HT1080 (cell line): ENCODE results near the gene DTNA. TPM values are rescaled to one million over a fixed set of nuclear protein-coding genes. Genes with fewer than 3 reads are reported as not detected.
A peak's percentile ranks its signal among the peaks of the same experiment; 100 is the strongest.

Experiments
- DNase-seq: peaks from one replicate; pipeline ENCODE4 v3.0.0-alpha.2; 2015; ENCODE audit warnings: low read depth
- total RNA-seq: library from RNA; depleted of rRNA; stranded (reverse); fragments of >200 nt; shearing (Covaris generic); gene quantifications from 2 replicates; pipeline ENCODE4 v1.2.3, GENCODE V29; 2014

Gene DTNA
- total RNA-seq, 1 experiment from 2014 or later = 15.8 TPM

DNA sequence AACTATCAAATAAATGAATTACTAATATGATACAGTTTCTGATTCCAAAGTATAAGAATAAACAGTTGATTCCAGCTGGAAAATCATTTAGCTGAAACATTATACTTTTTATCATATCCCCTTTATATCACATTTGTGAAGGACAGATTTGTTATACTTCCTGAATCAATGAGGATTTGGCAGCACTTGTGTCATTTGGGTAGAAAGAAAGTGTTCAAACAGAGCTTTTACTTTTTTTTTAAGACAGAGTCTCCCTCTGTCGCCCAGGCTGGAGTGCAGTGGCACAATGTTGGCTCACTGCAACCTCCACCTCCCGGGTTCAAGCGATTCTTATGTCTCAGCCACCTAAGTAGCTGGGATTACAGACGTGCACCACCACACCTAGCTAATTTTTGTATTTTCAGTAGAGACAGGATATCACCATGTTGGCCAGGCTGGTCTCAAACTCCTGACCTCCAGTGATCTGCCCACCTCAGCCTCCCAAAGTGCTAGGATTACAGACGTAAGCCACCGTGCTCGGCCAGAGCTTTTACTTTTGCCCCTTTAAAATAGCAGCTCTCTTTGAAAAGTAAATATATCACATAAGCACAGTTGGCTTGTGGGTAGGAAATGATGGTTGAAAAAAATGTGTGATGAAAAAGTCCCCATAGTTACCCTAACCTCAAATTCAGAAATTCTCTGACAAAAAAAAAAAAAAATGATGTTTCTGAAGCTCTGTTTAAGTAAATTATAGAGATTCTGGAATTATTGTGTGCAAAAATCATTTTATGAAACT lies 95.2 kb downstream of the DTNA start:
- DNase-seq = no peak

DNA sequence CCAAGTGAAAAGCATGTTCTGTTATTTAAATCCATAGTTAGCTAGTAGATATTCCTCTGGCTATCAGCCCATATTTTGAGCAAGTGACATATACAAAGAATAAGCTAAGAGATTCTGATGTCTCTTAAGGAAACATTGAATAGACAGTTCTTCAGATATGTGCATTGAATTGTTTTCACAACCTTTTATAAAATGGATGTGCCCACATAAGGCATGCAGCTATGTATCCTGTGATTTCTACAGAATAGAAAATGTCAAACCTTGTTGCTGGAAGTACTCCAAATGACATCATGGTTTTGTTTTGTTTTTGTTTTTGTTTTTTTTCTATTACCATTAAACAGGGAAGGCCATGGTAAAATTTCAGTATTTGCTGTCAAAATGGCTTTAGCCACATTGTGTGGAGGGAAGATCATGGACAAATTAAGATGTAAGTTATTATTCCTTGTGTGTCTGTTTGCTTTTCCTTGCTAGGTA lies 95.8 kb downstream of the DTNA start:
- DNase-seq = no peak

DNA sequence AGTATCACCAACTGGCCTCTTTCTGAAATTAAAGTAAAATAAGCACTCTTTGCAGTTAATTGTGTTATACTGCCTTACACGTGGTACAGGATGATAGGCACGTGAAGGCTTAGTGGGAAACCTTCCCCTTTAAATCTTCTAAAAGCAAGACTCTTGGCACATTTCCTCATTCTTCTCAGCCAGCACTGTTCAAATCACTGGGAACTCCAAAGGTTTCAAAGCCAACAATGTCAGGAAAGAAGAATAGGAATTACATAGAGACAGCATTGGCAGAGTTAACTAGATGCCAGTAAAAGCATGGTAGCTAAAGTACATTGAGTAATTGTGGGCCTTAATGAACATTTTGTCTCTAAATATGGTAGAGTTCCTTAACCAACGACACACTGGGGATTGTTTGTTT lies 96.4 kb downstream of the DTNA start:
- DNase-seq = no peak

DNA sequence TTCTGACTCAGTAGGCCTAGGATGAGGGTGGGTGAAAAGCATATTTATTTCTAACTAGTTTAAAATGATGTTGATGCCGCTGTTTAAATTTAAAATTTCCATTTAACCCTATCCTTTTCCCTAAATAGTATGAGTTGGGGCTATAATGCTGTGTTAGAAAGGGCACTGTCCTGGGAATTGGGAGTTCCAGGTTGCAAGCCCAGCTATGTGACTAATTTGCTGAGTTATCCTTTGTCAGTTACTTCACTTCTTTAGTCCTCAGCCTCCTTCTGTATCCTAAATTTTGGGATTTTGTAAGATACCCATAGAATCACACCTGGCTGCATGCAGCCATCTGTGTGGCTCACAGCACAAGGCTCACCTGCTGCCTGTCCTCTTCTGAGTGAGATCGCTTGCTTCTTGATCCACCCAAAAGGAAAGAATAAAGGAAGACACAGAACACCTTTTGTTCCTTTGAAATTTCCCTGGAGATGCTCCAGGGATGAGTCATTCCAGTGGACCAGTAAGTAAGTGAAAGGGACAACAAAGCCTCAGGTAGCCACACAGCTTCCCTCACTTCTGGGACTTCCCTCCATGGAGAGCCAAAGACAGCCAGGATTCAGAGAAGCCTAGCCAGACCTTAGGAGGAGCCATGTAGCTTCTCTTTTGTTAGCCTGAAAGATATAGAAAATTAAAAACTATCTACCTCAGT lies 97.2 kb downstream of the DTNA start:
- peak; percentile 63 for DNase-seq

DNA sequence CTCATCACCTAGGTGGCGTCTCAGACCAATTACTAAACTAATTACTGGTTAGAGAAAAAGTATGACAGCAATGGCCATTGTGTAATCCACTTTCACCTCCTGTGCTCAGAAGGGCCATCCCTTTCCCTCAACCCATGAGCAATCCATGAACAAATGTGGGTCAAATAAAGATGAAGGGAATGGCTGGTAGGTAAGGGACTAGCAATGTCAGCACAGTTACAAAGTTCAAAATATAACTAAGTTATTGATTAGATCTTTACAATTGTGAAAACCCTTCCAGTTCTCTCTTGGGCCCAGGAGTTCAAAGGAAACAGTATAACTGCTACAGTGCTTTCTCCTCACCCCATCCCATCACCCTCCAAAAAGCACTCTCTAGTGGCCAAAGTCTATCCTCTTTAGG lies 98.3 kb downstream of the DTNA start:
- no peak for DNase-seq

DNA sequence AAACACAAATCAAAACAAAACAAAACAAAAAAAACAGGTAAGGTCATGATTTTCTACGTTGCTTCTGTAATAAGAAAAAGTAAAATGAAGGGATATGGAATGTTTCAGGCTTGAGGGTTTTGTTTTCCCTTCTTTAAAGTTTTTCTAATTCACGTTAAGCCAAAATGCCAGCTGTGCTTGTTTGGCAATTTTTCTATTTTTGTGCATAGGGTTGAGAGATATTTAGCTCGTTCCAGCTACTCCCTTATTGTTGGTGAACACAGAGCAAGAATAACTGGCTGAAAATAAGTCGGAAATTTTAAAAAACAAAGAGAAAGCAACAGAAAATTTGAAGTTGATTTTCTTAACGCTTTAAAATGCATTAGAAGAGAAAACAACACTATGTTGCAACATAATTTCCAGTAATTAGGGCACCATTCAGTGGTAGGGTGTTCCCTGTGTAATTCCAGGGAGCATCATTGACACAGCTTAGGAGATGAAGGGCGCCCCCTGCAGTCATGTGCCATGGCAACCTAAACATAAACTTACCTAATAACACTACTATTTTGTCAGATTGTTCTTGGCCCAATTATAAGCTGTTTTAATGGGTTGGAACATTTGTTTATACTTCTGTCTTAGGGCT lies 99.5 kb downstream of the DTNA start:
- DNase-seq = peak; percentile 34

DNA sequence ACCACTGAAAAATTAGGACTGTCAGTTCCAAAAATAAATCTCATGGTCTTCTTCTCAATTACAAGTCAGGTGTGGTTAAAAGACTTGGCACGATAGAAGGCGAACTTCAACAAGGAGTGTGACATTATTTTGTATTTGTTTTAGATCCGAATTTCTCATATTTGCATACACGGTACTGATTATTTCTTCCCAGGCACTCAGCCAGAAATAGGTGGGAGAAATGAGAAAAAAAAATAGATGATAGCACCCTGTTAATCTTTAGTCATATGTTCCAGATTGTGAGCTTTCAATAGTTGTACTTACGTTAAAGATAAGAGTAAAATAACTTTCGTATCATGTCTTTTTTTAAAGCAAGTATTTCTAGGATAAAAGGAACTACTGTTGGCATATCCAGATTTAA lies 106.1 kb downstream of the DTNA start:
- no peak for DNase-seq

DNA sequence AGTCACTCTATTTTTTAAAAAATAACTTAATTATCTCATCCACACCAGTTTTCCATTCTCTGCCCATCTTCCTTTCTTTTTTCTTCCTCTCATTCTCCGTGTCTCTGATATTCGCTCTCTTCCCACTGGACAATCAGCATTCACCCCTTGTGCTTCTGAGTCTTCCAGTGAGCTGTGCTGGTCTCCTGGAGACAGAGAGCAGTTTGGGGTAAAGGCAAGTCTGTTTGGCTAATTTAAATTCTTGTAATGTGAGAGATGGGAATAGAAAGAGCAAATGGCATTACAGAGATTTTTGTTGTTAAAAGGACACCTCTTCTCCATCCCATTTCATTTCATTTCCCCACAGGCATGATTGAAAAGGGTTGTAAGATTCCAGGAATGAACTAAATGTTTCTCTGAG lies 107.5 kb downstream of the DTNA start:
- DNase-seq = no peak

DNA sequence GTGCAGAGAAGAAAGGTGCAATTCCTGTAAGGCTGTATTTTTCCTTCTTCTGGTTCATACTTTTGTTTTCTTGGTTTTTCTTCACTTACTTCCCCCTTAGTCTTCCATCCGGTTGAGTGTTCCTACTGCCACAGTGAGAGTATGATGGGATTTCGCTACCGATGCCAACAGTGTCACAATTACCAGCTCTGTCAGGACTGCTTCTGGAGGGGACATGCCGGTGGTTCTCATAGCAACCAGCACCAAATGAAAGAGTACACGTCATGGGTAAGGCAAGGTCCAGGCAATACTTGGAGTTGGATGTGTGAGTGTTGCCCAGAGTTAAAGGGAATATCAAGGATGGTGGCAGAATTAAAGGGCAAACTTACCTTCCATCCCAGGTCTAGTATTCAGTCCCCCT lies 108.0 kb downstream of the DTNA start:
- no peak for DNase-seq

DNA sequence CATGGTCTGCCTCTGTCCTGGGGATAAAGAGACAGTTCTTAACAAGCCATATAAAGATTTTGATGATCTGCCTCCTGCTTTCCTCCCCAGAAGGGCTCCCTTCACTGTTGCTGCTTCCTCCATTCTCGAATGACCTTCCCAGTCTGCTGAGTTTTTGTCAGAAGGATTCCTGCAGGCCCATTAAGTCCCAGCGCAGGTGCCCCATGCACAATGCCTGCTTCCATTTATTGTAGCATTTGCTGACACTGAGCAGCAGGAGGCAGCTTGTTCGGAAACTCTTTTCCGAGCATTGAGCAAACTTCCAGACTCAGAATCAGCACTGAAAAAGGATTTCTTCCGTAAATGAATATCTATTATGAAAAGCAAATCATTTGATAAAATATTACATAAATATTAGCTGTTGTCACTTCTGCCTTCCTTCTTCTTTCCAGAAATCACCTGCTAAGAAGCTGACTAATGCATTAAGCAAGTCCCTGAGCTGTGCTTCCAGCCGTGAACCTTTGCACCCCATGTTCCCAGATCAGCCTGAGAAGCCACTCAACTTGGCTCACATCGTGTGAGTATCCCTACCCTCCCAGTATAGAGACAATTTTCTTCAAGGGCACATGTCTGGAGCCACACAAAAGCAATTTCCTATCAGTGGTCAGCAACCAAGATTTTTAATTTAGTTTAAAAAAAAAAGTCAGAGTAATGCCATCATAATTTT lies 110.4 kb downstream of the DTNA start:
- DNase-seq = no peak

DNA sequence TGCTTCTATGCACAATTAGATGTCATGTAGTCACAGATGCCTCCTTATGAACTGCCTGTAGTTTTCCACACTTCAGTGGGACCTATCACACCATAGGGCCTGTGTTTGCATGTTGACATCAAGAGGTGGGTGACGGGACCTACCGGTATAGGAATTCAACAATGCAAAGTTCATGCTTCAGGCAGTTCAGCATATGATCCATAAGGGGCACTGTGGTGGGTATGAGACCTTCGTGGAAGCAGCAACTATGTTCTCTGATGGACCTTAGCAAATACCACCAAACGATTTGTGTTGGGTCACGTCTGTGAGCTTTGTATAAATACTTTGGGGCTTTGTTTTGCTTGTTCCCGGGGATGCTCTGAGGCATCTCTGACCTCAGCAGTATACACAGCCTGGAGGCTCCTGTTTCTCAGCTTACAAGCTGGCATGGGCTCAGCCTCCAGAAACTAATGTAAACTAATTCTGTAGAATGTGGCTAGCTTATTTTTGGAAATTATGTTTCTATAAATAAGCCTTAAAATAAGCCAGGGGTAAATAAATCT lies 111.6 kb downstream of the DTNA start:
- no peak for DNase-seq

DNA sequence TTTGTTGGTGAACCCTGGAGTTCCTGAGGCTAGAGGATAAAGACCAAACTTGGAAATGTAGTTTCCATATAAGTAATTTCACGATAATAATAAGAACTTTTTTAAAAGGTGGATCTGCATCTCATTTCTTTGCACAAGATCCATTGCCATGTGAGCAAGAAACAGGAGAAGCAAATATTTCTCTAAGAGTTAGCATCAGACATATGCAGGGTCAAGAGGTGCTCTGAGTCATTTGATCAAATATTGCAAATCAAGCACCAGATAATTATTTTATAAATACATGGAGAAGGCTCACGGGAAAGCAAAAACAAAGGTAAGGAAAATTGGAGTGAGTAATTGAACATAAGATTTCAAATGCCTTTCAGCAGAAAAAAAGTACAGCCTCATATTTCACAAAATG lies 118.0 kb downstream of the DTNA start:
- DNase-seq = no peak

DNA sequence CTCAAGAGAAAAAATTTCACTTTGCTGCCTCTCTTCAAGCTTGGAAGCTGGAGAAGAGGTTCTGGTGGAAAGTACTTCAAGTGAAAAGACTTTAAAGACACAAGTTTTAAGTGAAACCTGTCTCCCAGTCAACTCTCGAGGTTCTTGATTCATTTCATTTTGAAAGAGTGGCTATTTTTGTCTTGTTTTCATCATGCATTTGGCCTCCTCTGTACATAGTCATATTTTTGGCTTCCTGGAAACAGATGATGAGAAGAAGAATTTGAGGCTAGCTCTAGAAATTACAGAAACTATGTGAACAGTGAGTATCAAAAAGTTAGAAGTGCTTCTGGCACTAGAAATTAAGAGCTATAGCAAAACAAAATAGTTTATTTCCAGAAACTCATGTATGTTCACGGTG lies 124.8 kb downstream of the DTNA start:
- no peak for DNase-seq

DNA sequence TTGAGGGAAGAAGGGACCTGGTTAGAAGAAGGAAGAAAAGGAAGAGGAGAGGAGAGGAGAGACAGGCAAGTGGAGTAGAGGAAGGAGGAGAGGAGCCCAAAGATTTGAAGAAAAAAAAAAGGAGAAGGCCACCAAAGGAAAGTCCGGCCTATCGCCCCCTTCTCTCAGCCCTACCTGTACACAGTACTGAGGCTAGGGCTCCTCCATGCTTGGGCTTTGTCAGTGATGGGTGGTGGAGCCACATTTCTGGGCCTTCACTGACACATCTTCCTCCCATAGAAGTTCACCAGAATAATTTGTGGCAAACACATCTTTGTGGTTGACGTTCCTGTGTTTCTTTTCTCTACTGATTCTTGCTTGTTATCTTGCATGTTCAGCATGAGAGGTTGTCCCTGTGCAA lies 125.4 kb downstream of the DTNA start:
- no peak for DNase-seq

DNA sequence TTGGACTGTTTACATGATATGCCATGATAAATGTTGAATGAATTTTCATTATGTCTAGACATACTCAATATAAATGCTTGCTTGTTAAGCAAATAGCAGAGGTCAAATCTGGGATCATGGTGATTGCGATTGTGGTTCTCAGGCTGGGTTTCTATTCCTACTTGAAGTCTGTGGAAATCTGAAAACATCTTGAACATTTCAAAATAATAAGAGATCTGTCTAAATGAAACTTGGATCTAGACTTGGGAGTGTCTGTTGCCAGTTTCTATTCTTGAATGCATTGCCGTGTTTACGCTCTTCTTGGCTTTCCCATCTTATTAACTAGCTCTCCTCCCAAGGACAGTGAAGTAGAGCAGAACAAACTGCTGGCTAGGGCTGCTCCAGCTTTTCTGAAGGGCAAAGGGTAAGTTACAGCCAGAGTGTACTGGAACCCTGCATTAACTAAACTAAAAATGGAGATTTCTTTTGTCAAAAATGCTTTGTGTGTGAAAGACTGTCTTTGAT lies 127.7 kb downstream of the DTNA start:
- no peak for DNase-seq

DNA sequence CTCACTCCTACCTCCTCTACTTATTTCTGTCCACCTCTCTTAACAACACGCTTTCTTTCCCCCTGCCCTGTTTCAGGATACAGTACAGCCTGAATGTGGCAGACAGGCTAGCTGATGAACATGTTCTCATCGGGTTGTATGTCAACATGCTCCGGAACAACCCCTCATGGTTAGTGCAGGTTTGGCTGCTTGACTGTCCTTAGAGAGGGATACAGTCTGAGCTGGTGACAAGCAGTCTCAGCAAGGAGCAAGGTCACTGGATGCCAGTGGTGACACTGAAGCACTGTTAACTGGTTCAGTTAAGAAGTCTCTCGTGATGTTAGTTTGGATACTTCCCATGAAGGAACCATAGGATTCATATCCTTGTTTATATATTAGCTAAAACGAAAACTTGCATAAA lies 128.6 kb downstream of the DTNA start:
- DNase-seq = no peak

DNA sequence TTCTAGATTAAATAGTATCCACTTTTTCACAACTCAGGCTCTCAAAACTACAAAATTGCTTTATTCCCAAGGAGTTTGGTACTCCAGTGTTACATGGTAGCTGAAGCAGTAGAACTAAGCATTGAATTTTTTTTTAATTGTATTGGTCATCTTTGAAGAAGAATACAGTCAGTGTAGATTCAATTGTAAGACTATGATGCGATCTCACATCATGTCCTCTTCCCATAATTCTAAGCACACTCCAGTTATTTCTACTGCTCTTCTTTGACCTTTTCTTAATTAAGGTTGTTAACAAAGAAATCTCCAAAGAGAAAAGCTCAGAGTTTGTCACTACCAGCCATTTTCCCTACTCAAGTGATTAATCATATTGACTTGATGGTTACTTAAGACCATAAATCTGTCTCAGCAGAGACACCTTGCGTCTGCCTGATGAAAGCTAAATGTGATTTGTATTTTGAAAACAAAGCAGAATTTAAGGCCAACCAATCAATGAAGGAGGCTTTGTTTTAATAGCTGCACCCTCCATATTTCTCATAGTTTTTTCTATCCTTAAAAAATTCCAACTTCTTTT lies 130.2 kb downstream of the DTNA start:
- no peak for DNase-seq

DNA sequence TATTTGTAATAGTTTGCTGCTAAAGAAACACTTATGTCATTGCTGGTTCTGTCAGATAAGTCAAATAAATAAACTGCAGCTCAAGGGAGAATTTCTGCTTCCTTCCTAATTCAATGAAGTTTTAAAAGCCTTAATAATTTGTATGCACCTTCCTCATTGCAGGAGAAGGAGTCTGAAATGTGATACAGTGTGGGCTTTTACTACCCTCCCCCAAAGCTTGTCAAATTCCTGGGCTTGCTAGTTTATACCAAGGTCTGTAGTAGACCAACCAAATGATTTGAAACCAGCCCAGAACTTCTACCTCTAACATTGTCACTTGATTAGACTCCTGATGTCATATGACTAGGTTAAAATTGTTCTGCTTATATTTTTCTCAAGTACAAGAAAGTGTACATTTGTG lies 131.8 kb downstream of the DTNA start:
- DNase-seq = no peak

DNA sequence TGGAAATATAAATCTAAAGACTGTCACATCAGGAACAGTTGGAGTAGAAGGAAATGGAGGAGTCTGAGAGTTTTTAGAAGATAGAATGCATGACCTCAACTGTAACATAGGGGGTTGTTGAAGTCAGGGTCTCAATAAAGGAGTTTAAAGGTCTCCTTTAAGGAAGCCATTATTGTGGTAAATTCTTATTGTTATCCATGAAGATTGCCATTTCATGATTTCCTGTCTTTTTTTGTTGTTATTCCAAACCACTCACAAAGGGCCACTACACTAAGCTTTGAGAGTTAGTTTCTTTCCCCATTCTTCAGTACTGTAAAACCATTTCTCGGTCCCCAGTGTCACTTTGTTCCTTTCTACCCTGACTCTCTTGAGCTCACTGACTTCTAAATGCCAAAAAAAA lies 134.0 kb downstream of the DTNA start:
- DNase-seq = no peak

DNA sequence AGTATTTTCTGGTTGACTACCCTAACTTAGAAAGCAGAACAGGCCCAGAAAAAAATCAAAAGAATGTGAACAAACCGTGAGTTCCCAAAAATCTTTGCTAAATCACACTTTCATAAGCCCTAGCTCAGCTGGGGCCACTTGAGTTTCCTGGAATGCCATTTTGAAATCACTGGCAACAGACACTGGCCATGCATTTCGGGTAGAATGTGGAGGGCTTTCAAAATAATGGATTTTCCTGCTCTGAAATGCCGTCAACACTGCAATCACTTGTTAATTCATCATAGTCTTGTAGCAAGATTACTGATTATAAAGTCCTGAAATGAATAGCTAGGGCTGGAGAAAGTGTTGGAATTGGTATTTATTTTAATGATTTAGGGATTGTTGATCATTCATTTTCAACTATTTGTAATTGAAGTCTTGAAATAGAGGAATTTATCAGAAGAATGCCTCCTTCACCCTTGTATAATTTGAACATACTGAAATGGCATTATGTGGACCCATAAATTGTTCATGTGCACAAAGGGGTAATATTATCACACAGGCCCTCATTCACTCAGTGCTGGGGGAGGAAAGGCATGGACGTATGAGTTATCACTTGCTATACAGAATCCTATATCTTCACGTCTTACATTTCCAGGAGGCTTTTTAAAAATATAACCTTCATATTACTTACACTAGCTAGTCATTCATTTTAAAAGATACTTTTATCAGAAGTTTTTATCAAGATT lies 134.8 kb downstream of the DTNA start:
- DNase-seq = no peak
